Subcutaneous abdominal adipose tissue (tissue), 5 donors: ENCODE data around the gene MANBA.
"Not testable (repeated sequence)": the region's sequence is repeated elsewhere in the genome, so short reads cannot be mapped to it uniquely, and the experiment has no call there.

Source experiments
- H3K27ac ChIP-seq: one replicate; pipeline ENCODE4 v1.7.0; 2013; ENCODE audit warnings: low read depth, mild to moderate bottlenecking, inconsistent platforms, low read length, moderate library complexity
- H3K27me3 ChIP-seq, 5 donors: one replicate each; pipeline ENCODE4 v1.7.0; 2013; ENCODE audit warnings: low read length in 5 of 5, inconsistent platforms in 1 of 5; ENCODE audit not compliant: control insufficient read depth in 5 of 5, insufficient read depth in 4 of 5
- H3K36me3 ChIP-seq, 5 donors: one replicate each; pipeline ENCODE4 v1.7.0; 2013; ENCODE audit warnings: low read length in 5 of 5; ENCODE audit not compliant: control insufficient read depth in 5 of 5, insufficient read depth in 5 of 5
- H3K4me1 ChIP-seq, 5 donors: one replicate each; pipeline ENCODE4 v1.7.0; 2013; ENCODE audit warnings: low read length in 5 of 5, mild to moderate bottlenecking in 3 of 5, moderate library complexity in 1 of 5; ENCODE audit not compliant: control insufficient read depth in 5 of 5, insufficient read depth in 5 of 5
- H3K4me3 ChIP-seq, 5 donors: one replicate each; pipeline ENCODE4 v1.7.0; 2013; ENCODE audit warnings: low read length in 5 of 5, low read depth in 1 of 5
- H3K9ac ChIP-seq, 5 donors: one replicate each; pipeline ENCODE4 v1.7.0; 2013; ENCODE audit warnings: low read length in 5 of 5, mild to moderate bottlenecking in 4 of 5, moderate library complexity in 3 of 5
- H3K9me3 ChIP-seq, 5 donors: one replicate each; pipeline ENCODE4 v1.7.0; 2013; ENCODE audit warnings: low read length in 5 of 5; ENCODE audit not compliant: control insufficient read depth in 5 of 5
- donor health status: healthy.
- donor health status: healthy.
- donor health status: healthy.
- donor health status: healthy.
- donor health status: healthy.

MANBA gene

DNA sequence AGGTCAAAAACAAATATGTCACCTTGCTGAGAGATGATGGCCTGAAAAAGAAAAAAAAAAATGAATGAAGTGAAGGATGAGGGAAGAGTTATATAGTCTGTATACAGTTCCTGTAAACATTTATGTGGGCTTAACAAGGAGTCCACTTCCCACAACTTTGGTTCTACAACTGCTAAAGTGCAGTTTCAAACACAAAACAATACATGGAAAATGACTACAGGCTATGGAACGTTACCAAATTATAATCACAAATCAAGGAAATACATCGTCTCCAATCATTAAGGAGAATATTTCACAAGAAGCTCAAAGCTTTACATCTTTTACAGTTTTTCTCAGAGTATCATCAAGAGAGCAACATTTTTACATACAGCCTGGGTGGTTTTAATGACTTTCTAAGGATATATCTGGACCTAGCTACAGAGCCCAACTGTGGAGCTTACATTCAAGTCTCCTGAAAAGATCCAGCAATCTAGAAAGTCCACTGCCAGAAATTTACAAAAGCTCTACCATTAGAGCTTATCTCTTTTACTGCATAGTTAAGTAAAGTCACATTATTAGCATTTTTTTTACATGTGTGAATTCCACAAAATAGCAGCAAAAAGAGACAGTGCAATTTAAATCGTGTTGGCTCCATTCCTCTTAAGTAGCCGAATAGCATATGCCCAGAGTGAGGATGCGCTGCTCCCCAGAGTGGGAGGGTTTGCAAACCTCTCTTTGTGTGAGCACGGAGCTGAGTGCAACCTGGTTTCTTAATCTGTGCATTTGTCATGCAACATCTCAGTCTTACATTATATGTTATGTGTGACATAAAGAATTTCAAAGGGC is 128.3 kb downstream of the MANBA start:
- H3K27me3 ChIP-seq = no peaks in the 10 kb centered on the region
- no peaks in the 10 kb centered on the region for H3K4me1 ChIP-seq
- peaks cover 11 to 51% (median 18%) of the 10 kb centered on the region in 5 donors for H3K36me3 ChIP-seq
- no peaks in the 10 kb centered on the region for H3K9me3 ChIP-seq
- H3K9ac ChIP-seq = no peak overlapping the region
- no peak overlapping the region for H3K4me3 ChIP-seq
- peak overlapping the region; percentile 8 for H3K27ac ChIP-seq

DNA sequence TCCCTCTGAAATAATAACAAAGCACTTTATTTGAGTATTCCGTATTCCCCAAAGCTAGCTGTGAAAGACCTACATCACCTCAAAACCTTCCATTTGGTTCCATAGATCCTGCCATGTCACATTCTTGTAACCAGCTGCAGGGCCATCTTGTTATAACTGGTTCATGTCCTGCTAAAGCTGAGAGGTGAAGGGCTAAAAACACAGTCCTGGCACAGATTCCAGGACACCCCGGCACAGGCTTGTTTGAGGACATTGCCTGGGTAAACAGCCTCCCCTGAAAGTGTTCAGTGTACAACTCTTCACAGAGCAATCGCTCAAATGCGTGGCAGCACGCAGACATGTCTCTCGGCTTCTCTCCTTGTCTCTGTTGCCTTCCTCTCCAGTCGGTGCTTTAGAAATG is 129.2 kb downstream of the MANBA start:
- Histone ChIP-seq H3K36me3 (peaks cover 11 to 43% (median 18%) of the 10 kb centered on the region in 5 donors), H3K4me1 (no peaks in the 10 kb centered on the region), H3K9ac (no peak overlapping the region), H3K4me3 (no peak overlapping the region), H3K27ac (peak overlapping the region; percentile 8), H3K27me3 (no peaks in the 10 kb centered on the region), H3K9me3 (no peaks in the 10 kb centered on the region)

DNA sequence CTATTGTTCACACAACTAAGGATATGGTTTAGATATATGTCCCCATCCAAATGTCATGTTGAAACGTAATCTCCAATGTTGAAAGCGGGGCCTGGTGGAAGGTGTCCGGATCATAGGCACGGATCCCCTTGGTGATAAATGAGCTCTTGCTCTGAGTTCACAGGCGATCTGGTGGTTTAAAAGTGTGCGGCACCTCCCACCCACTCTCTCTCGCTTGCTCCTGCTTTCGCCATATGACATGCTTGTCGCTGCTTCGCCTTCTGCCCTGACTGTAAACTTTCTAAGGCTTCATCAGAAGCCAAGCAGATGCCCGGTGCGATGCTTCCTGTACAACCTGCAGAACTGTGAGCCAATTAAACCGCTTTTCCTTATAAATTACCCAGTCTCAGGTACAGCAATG is 131.1 kb downstream of the MANBA start:
- H3K4me1 ChIP-seq = no peaks in the 10 kb centered on the region
- no peak overlapping the region for H3K27ac ChIP-seq
- no peak overlapping the region for H3K9ac ChIP-seq

DNA sequence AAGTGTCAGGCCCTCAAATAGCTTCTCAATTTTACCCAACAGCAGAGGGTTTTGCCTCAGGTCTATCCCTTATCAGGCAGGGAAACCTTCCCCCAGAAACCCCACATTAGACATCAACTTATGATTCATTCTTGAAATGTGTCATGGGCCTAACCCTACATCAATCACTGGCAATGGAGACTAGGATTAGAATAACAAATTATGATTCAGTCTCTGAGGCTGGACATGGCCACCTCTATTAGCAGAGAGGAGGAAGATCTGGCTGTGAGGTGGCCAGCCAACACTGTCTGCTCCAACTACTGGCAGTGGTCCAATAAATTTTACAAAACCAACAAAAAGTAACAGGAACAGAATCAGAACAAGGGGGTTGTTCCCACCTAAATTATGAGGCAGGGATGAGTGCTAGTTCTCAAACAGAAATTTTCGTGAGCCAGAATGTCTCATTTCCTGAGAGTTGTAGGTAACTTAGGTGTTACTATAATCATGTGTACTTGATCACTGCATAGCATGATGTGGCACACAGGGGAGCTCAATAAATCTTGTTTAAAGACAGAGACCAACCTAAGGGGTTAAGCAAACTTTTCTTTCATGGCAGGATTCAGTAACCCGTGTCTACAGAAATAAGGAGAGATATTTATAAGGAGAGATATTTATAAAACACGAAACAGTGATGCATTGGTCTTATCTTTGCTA is 132.8 kb downstream of the MANBA start:
- H3K27ac ChIP-seq = no peak overlapping the region
- H3K9me3 ChIP-seq = no peaks in the 10 kb centered on the region
- H3K4me1 ChIP-seq = no peaks in the 10 kb centered on the region
- peaks cover 6 to 19% (median 7%) of the 10 kb centered on the region in 5 donors for H3K36me3 ChIP-seq
- H3K27me3 ChIP-seq = no peaks in the 10 kb centered on the region
- H3K9ac ChIP-seq = no peak overlapping the region
- H3K4me3 ChIP-seq = no peak overlapping the region

More for the DNA sequence above, 131.1 kb downstream of the MANBA start:
- no peaks in the 10 kb centered on the region for H3K9me3 ChIP-seq
- no peak overlapping the region for H3K4me3 ChIP-seq
- no peaks in the 10 kb centered on the region for H3K27me3 ChIP-seq
- peaks cover 11 to 29% (median 12%) of the 10 kb centered on the region in 5 donors for H3K36me3 ChIP-seq

DNA sequence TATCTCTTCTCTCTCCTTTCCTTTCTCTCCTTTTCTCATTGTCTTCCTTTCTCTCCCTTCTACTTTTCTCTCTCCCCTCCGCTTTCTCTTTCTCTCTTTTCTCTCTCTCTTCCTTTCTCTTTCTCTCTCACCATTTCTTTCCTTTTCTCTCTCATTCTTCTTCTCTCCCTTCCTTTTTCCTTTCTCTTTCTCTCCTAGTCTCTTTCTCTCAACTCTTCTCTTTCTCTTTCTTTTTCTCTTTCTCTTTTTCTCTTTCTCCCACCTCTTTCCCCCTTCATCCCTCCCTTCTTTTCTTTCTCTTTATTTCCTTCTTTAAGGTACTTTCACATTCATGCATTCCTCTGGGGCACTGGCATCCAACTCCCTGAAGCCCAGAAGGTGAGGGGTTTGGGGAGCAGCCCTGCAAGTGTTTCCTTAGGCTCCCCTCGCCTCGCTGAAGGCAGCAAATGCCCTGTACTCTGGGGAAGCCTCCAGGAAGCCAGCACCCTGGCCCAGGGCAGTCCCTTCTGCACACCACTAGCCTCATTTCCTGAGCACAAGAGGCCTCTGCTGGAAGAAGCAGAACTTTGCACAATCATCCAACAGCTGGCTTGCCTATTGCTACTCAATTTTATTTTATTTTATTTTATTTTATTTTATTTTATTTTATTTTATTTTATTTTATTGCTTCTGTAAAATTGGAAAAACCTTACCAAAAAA is 135.4 kb downstream of the MANBA start:
- Histone ChIP-seq H3K36me3 (no peaks in the 10 kb centered on the region), H3K4me1 (no peaks in the 10 kb centered on the region), H3K9me3 (no peaks in the 10 kb centered on the region), H3K27ac (no peak overlapping the region), H3K4me3 (peak overlapping the region in 1 of 5 donors; percentile 2), H3K9ac (no peak overlapping the region), H3K27me3 (no peaks in the 10 kb centered on the region)

DNA sequence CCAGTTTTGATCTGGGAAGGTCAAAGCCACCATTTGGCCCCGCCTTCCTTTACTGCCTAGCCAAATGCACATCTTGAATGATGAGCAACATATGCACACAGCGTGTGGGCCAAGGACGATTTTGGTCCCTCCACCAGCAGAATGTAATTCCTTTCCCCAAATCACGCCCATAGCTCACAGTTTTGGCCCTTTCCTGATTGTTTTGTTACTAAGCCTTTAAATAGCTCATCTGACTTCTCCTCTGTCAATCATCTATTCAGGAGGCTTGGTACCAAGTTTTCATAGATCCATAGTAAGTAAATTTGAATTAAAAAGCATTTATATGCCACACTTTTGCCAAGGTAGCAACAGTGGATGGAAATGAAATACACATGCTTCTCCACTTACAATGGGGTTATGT is 136.3 kb downstream of the MANBA start:
- Histone ChIP-seq H3K27ac (no peak overlapping the region), H3K4me1 (no peaks in the 10 kb centered on the region), H3K9ac (no peak overlapping the region), H3K36me3 (no peaks in the 10 kb centered on the region), H3K4me3 (no peak overlapping the region), H3K9me3 (no peaks in the 10 kb centered on the region), H3K27me3 (no peaks in the 10 kb centered on the region)

DNA sequence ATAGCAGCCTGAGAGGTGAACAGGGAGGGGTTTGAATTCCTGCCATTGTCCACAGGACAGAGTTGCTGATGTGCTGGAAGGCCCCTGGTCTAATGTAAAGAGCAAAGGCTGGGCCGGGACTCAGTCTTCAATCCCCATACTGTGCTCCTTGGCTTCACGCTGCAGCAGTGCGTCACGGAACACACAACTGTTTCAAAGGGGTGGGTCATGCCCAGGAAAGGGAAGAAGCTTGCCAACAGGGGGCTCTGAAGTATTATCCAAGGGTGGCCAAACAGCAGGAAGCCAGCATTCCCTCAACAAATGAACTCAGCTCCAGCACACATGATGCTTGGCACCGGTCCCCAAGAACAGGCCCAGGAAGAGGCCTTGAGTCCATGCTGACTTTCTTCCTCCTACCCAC is 137.1 kb downstream of the MANBA start:
- Histone ChIP-seq H3K4me1 (no peaks in the 10 kb centered on the region), H3K9ac (no peak overlapping the region), H3K27ac (no peak overlapping the region), H3K36me3 (no peaks in the 10 kb centered on the region), H3K27me3 (no peaks in the 10 kb centered on the region), H3K9me3 (no peaks in the 10 kb centered on the region), H3K4me3 (no peak overlapping the region)

DNA sequence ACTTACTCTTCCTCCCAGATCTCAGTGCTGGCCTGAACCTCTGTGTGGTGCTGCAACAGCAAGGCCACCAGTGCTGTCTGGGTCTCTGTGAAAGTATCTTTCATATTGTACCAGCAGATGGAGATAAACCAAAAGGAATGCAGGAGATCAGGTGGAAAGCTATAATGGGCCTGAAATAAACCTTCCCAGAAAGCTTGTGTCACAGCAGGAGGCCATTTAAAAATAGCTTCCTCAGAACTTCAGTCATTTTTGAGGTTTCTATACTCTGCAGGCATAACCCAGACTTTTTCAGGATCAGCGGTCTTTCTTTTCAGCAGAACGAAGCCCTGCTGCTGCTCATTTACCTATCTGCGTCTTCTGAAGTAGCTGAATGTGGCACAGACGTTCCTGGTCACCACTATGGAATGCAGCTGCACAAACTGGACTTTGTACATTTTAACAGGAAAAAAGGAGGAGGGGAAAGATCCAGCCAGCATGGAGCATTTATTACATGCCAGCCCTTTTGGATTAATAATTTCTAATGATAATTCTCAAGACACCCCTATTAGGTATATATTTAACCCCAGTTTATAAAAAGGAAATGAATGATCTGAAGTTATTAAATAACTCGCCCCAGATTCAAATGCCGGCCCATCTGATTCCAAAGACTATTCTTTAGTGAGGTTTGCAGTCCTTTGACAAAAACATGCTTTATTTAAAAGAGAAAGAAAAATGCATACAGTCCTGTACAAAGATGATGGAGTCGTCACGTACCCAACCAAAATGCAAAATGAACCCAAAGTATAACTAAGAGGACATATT is 139.9 kb downstream of the MANBA start:
- Histone ChIP-seq H3K9ac (no peak overlapping the region), H3K4me3 (no peak overlapping the region), H3K27ac (no peak overlapping the region), H3K9me3 (no peaks in the 10 kb centered on the region), H3K4me1 (peaks cover 0 to 6% (median 0%) of the 10 kb centered on the region in 5 donors), H3K36me3 (peaks cover under 1 to 13% (median 12%) of the 10 kb centered on the region in 5 donors), H3K27me3 (no peaks in the 10 kb centered on the region)

DNA sequence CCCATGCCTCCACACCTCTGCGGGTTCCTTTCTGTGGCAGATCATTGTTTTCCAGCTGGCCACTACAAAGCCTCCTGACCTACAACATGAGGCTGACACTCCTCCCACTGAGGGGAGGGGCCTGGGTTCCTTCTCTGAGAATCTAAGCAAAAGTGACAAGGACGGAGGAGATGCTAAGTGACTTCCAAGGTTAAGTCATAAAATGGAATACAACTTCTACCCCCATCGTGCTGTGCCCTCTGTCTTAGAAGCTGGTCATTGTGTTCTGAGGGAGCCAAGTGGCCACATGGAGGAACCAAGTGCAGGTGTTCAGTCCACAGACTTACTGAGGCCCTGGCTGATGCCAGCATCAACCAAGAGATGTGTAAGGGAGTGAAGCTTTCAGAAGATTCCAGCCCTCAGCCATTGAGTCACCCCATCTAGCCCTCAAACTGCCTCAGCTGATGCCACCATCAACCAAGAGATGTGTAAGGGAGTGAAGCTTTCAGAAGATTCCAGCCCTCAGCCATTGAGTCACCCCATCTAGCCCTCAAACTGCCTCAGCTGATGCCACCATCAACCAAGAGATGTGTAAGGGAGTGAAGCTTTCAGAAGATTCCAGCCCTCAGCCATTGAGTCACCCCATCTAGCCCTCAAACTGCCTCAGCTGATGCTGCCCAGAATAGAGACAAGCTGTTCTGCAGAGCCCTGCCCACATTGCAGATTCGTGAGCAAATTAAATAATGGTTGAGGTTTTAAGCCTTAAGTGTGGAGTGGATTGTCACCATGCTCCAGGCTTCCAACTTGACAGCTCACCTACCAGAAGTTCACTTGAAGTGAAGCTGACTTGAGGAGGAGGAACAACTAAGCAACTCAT is 140.8 kb downstream of the MANBA start:
- H3K4me3 ChIP-seq, H3K9me3 ChIP-seq, H3K27me3 ChIP-seq, H3K27ac ChIP-seq, H3K9ac ChIP-seq, H3K4me1 ChIP-seq: not testable (repeated sequence)
- peaks cover 3 to 20% (median 17%) of the 10 kb centered on the region in 5 donors for H3K36me3 ChIP-seq
